Transverse colon (tissue), 4 donors: ENCODE measurements around the gene NUP85. TPM values are rescaled to one million over a fixed set of nuclear protein-coding genes. Genes with fewer than 3 reads are reported as not detected.
A peak's percentile ranks its signal among the peaks of the same experiment; 100 is the strongest.

ENCODE experiments used
- DNase-seq: peaks from one replicate; pipeline ENCODE4 v3.0.0-alpha.2; 2019
- H3K27ac ChIP-seq, 4 donors: fragments of 200-600 bp; sonication (generic); 2 replicates each; pipeline ENCODE4 v1.5.1; 2016 to 2018; ENCODE audit warnings: inconsistent platforms in 4 of 4
- H3K27me3 ChIP-seq: fragments of 200-600 bp; sonication (generic); 2 replicates; pipeline ENCODE4 v1.5.1; 2017; ENCODE audit warnings: inconsistent platforms
- H3K36me3 ChIP-seq, 4 donors: fragments of 200-600 bp; sonication (generic); 2 replicates each; pipeline ENCODE4 v1.5.1; 2017 to 2019; ENCODE audit warnings: inconsistent platforms in 4 of 4
- H3K4me1 ChIP-seq, 4 donors: fragments of 200-600 bp; sonication (generic); 2 replicates each; pipeline ENCODE4 v1.5.1; 2017 to 2020; ENCODE audit warnings: inconsistent platforms in 4 of 4
- H3K4me3 ChIP-seq, 4 donors: fragments of 200-600 bp; sonication (generic); 1 replicate in 1 of 4; 2 replicates in 3 of 4; pipeline versions ENCODE4 v1.5.1 to v1.6.1; 2017 to 2019; ENCODE audit warnings: inconsistent platforms in 4 of 4
- H3K9me3 ChIP-seq, 2 donors: fragments of 200-600 bp; sonication (generic); 2 replicates each; pipeline ENCODE4 v1.5.1; 2017 to 2019; ENCODE audit warnings: inconsistent platforms in 2 of 2
- EP300 ChIP-seq: sonication (generic); formaldehyde crosslinking; IDR thresholded peaks from one replicate; pipeline ENCODE4 v1.6.1; 2017; ENCODE audit warnings: antibody characterized with exemption, low read depth
- POLR2A ChIP-seq: fragments of 450-650 bp; IDR thresholded peaks from one replicate; pipeline ENCODE4 v1.6.1; 2016; ENCODE audit warnings: antibody characterized with exemption, mild to moderate bottlenecking, moderate library complexity
- POLR2AphosphoS5 ChIP-seq, 3 donors: sonication (generic); formaldehyde crosslinking; IDR thresholded peaks; one replicate each; pipeline ENCODE4 v1.6.1; 2016; ENCODE audit warnings: antibody characterized with exemption in 3 of 3
- WGBS, 2 donors: methylation state at CpG; one replicate each; pipeline ENCODE4 v1.1.5; 2018; ENCODE audit warnings: low coverage in 1 of 2; 5-methylcytosine and 5-hydroxymethylcytosine counted together
- in situ Hi-C, 4 donors: fragments of 200-750 bp; cut with MboI; loops; one replicate each; pipeline versions ENCODE4 v1.15.0 to v1.15.1; 2017; ENCODE audit warnings: low sequenced_read_pairs in 3 of 4, low pct_ligation_motif_present in 1 of 4, low pct_unique_long_range_greater_than_20kb in 1 of 4
- intact Hi-C: fragments of 100-400 bp; cut with DNase I; formaldehyde crosslinking; loops from one replicate; pipeline ENCODE4 v1.15.1; 2023; ENCODE audit warnings: low total_unique reads
- total RNA-seq, 4 donors: library from RNA; depleted of rRNA; stranded (reverse); fragments of >200 nt; gene quantifications; one replicate each; pipeline ENCODE4 v1.1.0, GENCODE V29; 2016
- TF ChIP-seq, protein P1 (sequence below), 5 experiments: fragments of 200-600 bp in 3 of 5; fragments of 450-650 bp in 2 of 5; sonication (generic) in 3 of 5; IDR thresholded peaks; 1 replicate in 2 of 5; 2 replicates in 3 of 5; pipeline ENCODE4 v1.5.1; 2016 to 2017; ENCODE audit warnings: antibody characterized with exemption in 5 of 5, inconsistent platforms in 3 of 5, mild to moderate bottlenecking in 2 of 5, moderate library complexity in 1 of 5

NUP85 gene
- total RNA-seq, 4 donors from 2014 or later: 13.1 to 204 (median 31.8) TPM

DNA sequence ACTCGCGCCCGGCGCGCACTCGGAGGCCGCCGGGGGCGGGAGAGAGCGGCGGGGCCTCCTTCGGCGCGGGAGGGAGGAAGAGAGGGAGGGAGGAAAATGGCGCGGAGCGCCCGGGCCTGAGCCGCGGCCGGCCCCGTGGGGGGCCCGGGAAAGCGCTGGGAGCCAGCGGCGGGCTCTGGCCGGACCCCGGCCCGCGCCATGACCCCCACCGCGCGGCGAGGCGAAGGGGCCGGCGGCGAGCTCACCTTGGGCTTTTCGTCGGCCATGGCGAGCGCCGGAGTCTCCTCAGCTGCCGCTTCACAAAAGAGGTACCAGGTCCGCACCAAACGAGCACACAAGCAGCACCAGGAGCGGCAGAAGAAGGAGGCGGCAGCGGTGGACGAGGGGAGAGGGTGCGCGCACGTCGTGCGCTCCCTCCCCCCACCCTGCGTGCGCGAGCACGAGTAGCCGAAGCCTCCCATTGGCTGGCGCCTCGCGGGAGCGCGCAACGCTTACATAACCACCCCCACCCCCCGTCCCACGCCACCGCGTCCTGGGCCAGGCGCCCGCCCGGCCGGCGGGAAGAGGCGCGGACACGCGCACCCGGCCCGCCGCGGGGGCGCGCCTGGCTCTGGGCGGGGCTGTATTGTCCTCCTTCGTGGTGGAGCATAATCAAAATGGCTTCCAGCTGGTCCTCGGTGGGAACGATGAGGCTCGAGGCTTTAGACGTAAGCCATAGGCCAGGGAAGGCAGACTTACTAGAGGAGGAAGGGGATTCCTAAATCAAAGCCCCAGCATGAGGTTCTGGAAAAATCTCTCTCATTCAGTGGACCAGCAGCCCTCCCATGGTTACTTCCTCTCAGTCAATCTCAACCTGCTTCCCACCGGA, 22.7 kb upstream of the NUP85 start, which contains the start of gene SUMO2:
Gene SUMO2, minus strand, starts transcription at position 391 of the 868 bp plus-strand sequence. Its CDS starts 125 bp downstream, at position 266.
- Histone ChIP-seq H3K4me3 (peak within 1 kb of the TSS; percentile 90 to 98 (median 95)), H3K4me1 (peaks cover 8 to 33% (median 12%) of the 10 kb centered on the region in 4 donors), H3K27me3 (no peaks in the 10 kb centered on the region), H3K27ac (peak within 1 kb of the TSS; percentile 99 to 100 (median 100)), H3K9me3 (no peaks in the 10 kb centered on the region), H3K36me3 (peaks cover 0 to 11% (median 0%) of the 10 kb centered on the region in 4 donors)
- TF ChIP-seq, protein P1, sequence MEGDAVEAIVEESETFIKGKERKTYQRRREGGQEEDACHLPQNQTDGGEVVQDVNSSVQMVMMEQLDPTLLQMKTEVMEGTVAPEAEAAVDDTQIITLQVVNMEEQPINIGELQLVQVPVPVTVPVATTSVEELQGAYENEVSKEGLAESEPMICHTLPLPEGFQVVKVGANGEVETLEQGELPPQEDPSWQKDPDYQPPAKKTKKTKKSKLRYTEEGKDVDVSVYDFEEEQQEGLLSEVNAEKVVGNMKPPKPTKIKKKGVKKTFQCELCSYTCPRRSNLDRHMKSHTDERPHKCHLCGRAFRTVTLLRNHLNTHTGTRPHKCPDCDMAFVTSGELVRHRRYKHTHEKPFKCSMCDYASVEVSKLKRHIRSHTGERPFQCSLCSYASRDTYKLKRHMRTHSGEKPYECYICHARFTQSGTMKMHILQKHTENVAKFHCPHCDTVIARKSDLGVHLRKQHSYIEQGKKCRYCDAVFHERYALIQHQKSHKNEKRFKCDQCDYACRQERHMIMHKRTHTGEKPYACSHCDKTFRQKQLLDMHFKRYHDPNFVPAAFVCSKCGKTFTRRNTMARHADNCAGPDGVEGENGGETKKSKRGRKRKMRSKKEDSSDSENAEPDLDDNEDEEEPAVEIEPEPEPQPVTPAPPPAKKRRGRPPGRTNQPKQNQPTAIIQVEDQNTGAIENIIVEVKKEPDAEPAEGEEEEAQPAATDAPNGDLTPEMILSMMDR (IDR thresholded peaks at IDR 0.05): peak in 2 of 5 experiments; percentile 46 to 55
- TF ChIP-seq EP300 (no peak), POLR2A (peak; percentile 84), POLR2AphosphoS5 (IDR thresholded peaks at IDR 0.05) (peak; percentile 66 to 88 (median 82))
- WGBS, 2 donors: 2 to 33% methylated on average over 1 to 59 of the region's 92 CpGs
- intact Hi-C loops (no loop called here), in situ Hi-C loops (loop anchor here in 1 of 4 donors (25.0 kb wide), 1 partner anchor 221 kb away; the partner anchor contains the start of gene HID1)
- DNase-seq: peak; percentile 97

GRCh38 chr17:75183999-75184884, 21.2 kb upstream of the NUP85 start:
- Histone ChIP-seq H3K4me3 (no peak overlapping the region), H3K36me3 (peaks cover 0 to 8% (median 0%) of the 10 kb centered on the region in 4 donors), H3K27ac (peak overlapping the region in 1 of 4 donors; percentile 99), H3K9me3 (no peaks in the 10 kb centered on the region), H3K27me3 (no peaks in the 10 kb centered on the region), H3K4me1 (peaks cover 8 to 29% (median 12%) of the 10 kb centered on the region in 4 donors)
- whole genome bisulfite sequencing, 2 donors: 96% methylated on average over 8 to 9 of the region's 9 CpGs
- no peak for TF ChIP-seq POLR2A
- TF ChIP-seq, protein P1 (IDR thresholded peaks at IDR 0.05): no peak
- no peak for TF ChIP-seq EP300
- TF ChIP-seq POLR2AphosphoS5 (IDR thresholded peaks at IDR 0.05): no peak
- in situ Hi-C loops: loop anchor here in 1 of 4 donors (25.0 kb wide), 1 partner anchor 222 kb away; the partner anchor contains the start of gene HID1
- intact Hi-C loops: no loop called here
- DNase-seq: no peak

DNA sequence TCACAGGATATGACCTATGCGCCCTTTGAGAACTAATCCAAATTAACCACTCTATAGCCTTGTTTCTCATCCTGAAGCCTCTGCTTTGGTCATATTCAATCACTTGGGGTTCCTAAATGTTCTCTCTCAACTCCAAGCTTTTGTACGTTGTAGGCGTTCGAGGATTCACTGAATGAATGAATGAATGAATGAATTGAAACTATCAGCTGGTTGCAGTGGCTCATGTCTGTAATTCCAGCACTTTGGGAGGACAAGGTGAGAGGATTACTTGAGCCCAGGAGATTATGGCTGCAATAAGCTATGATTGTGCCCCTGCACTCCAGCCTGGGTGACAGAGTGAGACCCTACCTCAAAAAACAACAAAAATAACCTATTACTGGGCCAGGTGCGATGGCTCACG, 16.9 kb upstream of the NUP85 start:
- Histone ChIP-seq H3K27ac (no peak overlapping the region), H3K9me3 (no peaks in the 10 kb centered on the region), H3K4me1 (peaks cover 0 to 1% (median 0%) of the 10 kb centered on the region in 4 donors), H3K4me3 (no peak overlapping the region), H3K36me3 (no peaks in the 10 kb centered on the region), H3K27me3 (no peaks in the 10 kb centered on the region)
- DNase-seq: no peak
- in situ Hi-C loops (loop anchor here in 1 of 4 donors (25.0 kb wide), 1 partner anchor 226 kb away; the partner anchor contains the start of gene HID1), intact Hi-C loops (no loop called here)
- WGBS, 2 donors: 87 to 89% methylated on average over 4 to 6 of the region's 6 CpGs
- TF ChIP-seq, protein P1 (IDR thresholded peaks at IDR 0.05): no peak
- TF ChIP-seq EP300 (no peak), POLR2AphosphoS5 (IDR thresholded peaks at IDR 0.05) (no peak), POLR2A (no peak)
